BLaER1 treated with 17β-estradiol and CSF1 and Interleukin-3, amounts not matched to agents 10 nM and 100 nM (cell line): ENCODE data around the gene TM4SF4.

Experiments
- H3K27ac ChIP-seq, 11 experiments: shearing (Covaris generic); formaldehyde crosslinking; 2 replicates each; pipeline ENCODE4 v1.8.1; 2022
- H3K27me3 ChIP-seq, 11 experiments: shearing (Covaris generic); formaldehyde crosslinking; 2 replicates each; pipeline ENCODE4 v1.8.1; 2022
- H3K36me3 ChIP-seq, 11 experiments: shearing (Covaris generic); formaldehyde crosslinking; 2 replicates each; pipeline ENCODE4 v1.8.1; 2022
- H3K4me1 ChIP-seq, 10 experiments: shearing (Covaris generic); formaldehyde crosslinking; 2 replicates each; pipeline ENCODE4 v1.8.1; 2022
- H3K4me2 ChIP-seq, 11 experiments: shearing (Covaris generic); formaldehyde crosslinking; 2 replicates each; pipeline ENCODE4 v1.8.1; 2022
- H3K4me3 ChIP-seq, 10 experiments: shearing (Covaris generic); formaldehyde crosslinking; 2 replicates each; pipeline ENCODE4 v1.8.1; 2022
- H3K9ac ChIP-seq, 11 experiments: shearing (Covaris generic); formaldehyde crosslinking; 2 replicates each; pipeline ENCODE4 v1.8.1; 2022
- H3K9me3 ChIP-seq, 11 experiments: shearing (Covaris generic); formaldehyde crosslinking; replicated peaks in 1 of 11; 2 replicates each; pipeline ENCODE4 v1.8.1; 2022
- H4K20me1 ChIP-seq, 11 experiments: shearing (Covaris generic); formaldehyde crosslinking; 2 replicates each; pipeline ENCODE4 v1.8.1; 2022
- Cebpa-rat ChIP-seq, 11 experiments: shearing (Covaris generic); IDR thresholded peaks; 2 replicates each; pipeline ENCODE4 v1.8.1; 2022

TM4SF4 gene

GRCh38 chr3:149529099-149529498 is 54.6 kb downstream of the TM4SF4 start:
- no peak overlapping the region for H3K9ac ChIP-seq
- no peaks in the 10 kb centered on the region for H4K20me1 ChIP-seq
- TF ChIP-seq Cebpa-rat (IDR thresholded peaks at IDR 0.05): no peak
- H3K27ac ChIP-seq: no peak overlapping the region
- no peaks in the 10 kb centered on the region for H3K27me3 ChIP-seq
- no peaks in the 10 kb centered on the region for H3K36me3 ChIP-seq
- H3K4me1 ChIP-seq: peaks cover 6 to 14% (median 10%) of the 10 kb centered on the region in 10 experiments; a peak in 18 of 20 replicates
- no peak overlapping the region for H3K4me2 ChIP-seq
- no peak overlapping the region for H3K4me3 ChIP-seq
- H3K9me3 ChIP-seq: no peaks in the 10 kb centered on the region

GRCh38 chr3:149532489-149533180 is 58.1 kb downstream of the TM4SF4 start:
- Histone ChIP-seq H3K36me3 (no peaks in the 10 kb centered on the region), H3K27ac (peak overlapping the region in 7 of 11 experiments; percentile 11 to 65 (median 38); a peak in 9 of 22 replicates), H3K4me2 (peak overlapping the region; percentile 24 to 83 (median 57); a peak in 21 of 22 replicates), H3K9me3 (no peaks in the 10 kb centered on the region), H3K4me1 (peaks cover 6 to 14% (median 10%) of the 10 kb centered on the region in 10 experiments; a peak in 18 of 20 replicates), H3K4me3 (peak overlapping the region in 3 of 10 experiments; percentile 17 to 34 (median 18); a peak in 2 of 20 replicates), H3K27me3 (no peaks in the 10 kb centered on the region), H3K9ac (peak overlapping the region in 6 of 11 experiments; percentile 17 to 49 (median 24); a peak in 8 of 22 replicates), H4K20me1 (no peaks in the 10 kb centered on the region)
- no peak for TF ChIP-seq Cebpa-rat (IDR thresholded peaks at IDR 0.05)

GRCh38 chr3:149534082-149534481 is 59.6 kb downstream of the TM4SF4 start:
- H3K27ac ChIP-seq: no peak overlapping the region
- no peak overlapping the region for H3K4me3 ChIP-seq
- H3K27me3 ChIP-seq: no peaks in the 10 kb centered on the region
- no peaks in the 10 kb centered on the region for H3K36me3 ChIP-seq
- H3K4me2 ChIP-seq: no peak overlapping the region
- H4K20me1 ChIP-seq: no peaks in the 10 kb centered on the region
- H3K9ac ChIP-seq: no peak overlapping the region
- peaks cover 6 to 14% (median 10%) of the 10 kb centered on the region in 10 experiments; a peak in 18 of 20 replicates for H3K4me1 ChIP-seq
- no peak for TF ChIP-seq Cebpa-rat (IDR thresholded peaks at IDR 0.05)
- no peaks in the 10 kb centered on the region for H3K9me3 ChIP-seq

- no peaks in the 10 kb centered on the region for H3K9me3 ChIP-seq
- H3K27me3 ChIP-seq: no peaks in the 10 kb centered on the region
- no peak overlapping the region for H3K4me2 ChIP-seq
- no peak overlapping the region for H3K27ac ChIP-seq
- H3K4me1 ChIP-seq: peaks cover 6 to 14% (median 10%) of the 10 kb centered on the region in 10 experiments; a peak in 18 of 20 replicates
- no peak overlapping the region for H3K9ac ChIP-seq
- H3K4me3 ChIP-seq: no peak overlapping the region
- TF ChIP-seq Cebpa-rat (IDR thresholded peaks at IDR 0.05): no peak
- no peaks in the 10 kb centered on the region for H3K36me3 ChIP-seq
- no peaks in the 10 kb centered on the region for H4K20me1 ChIP-seq
Observed at GRCh38 chr3:149534671-149535332, 60.3 kb downstream of the TM4SF4 start.

GRCh38 chr3:149535333-149535685 is 60.8 kb downstream of the TM4SF4 start:
- Histone ChIP-seq H3K36me3 (no peaks in the 10 kb centered on the region), H3K4me3 (no peak overlapping the region), H3K4me2 (no peak overlapping the region), H3K27ac (no peak overlapping the region), H3K4me1 (peaks cover 6 to 14% (median 10%) of the 10 kb centered on the region in 10 experiments; a peak in 18 of 20 replicates), H3K27me3 (no peaks in the 10 kb centered on the region), H3K9ac (no peak overlapping the region), H4K20me1 (no peaks in the 10 kb centered on the region), H3K9me3 (no peaks in the 10 kb centered on the region)
- no peak for TF ChIP-seq Cebpa-rat (IDR thresholded peaks at IDR 0.05)

GRCh38 chr3:149536429-149536828 is 61.9 kb downstream of the TM4SF4 start:
- no peak overlapping the region for H3K27ac ChIP-seq
- H3K36me3 ChIP-seq: no peaks in the 10 kb centered on the region
- H4K20me1 ChIP-seq: no peaks in the 10 kb centered on the region
- no peak overlapping the region for H3K4me3 ChIP-seq
- H3K4me1 ChIP-seq: peaks cover 6 to 14% (median 10%) of the 10 kb centered on the region in 10 experiments; a peak in 18 of 20 replicates
- no peak overlapping the region for H3K4me2 ChIP-seq
- H3K9me3 ChIP-seq: no peaks in the 10 kb centered on the region
- no peak for TF ChIP-seq Cebpa-rat (IDR thresholded peaks at IDR 0.05)
- H3K27me3 ChIP-seq: no peaks in the 10 kb centered on the region
- no peak overlapping the region for H3K9ac ChIP-seq

- no peaks in the 10 kb centered on the region for H3K27me3 ChIP-seq
- H3K4me1 ChIP-seq: no peaks in the 10 kb centered on the region
- no peak overlapping the region for H3K4me3 ChIP-seq
- H3K4me2 ChIP-seq: no peak overlapping the region
- no peaks in the 10 kb centered on the region for H3K9me3 ChIP-seq
- no peak for TF ChIP-seq Cebpa-rat (IDR thresholded peaks at IDR 0.05)
- no peak overlapping the region for H3K27ac ChIP-seq
- no peaks in the 10 kb centered on the region for H4K20me1 ChIP-seq
- H3K36me3 ChIP-seq: no peaks in the 10 kb centered on the region
- H3K9ac ChIP-seq: no peak overlapping the region
Observed at GRCh38 chr3:149538371-149538770, 63.9 kb downstream of the TM4SF4 start.

GRCh38 chr3:149541091-149541491 is 66.6 kb downstream of the TM4SF4 start:
- Histone ChIP-seq H3K27me3 (no peaks in the 10 kb centered on the region), H3K4me2 (no peak overlapping the region), H3K9ac (no peak overlapping the region), H3K36me3 (no peaks in the 10 kb centered on the region), H3K4me3 (no peak overlapping the region), H3K4me1 (no peaks in the 10 kb centered on the region), H3K27ac (no peak overlapping the region), H4K20me1 (no peaks in the 10 kb centered on the region), H3K9me3 (no peaks in the 10 kb centered on the region)
- no peak for TF ChIP-seq Cebpa-rat (IDR thresholded peaks at IDR 0.05)

GRCh38 chr3:149542375-149543312 is 68.1 kb downstream of the TM4SF4 start:
- no peak overlapping the region for H3K4me2 ChIP-seq
- no peaks in the 10 kb centered on the region for H3K36me3 ChIP-seq
- no peaks in the 10 kb centered on the region for H3K4me1 ChIP-seq
- no peaks in the 10 kb centered on the region for H3K9me3 ChIP-seq
- no peak for TF ChIP-seq Cebpa-rat (IDR thresholded peaks at IDR 0.05)
- H3K27ac ChIP-seq: no peak overlapping the region
- no peaks in the 10 kb centered on the region for H4K20me1 ChIP-seq
- no peak overlapping the region for H3K4me3 ChIP-seq
- H3K27me3 ChIP-seq: no peaks in the 10 kb centered on the region
- H3K9ac ChIP-seq: no peak overlapping the region
